NCI-H1694 (cell line): ENCODE data around the gene RETREG2.
"Not testable (repeated sequence)": the region's sequence is repeated elsewhere in the genome, so short reads cannot be mapped to it uniquely, and the experiment has no call there.

Experiments used
- DNase-seq: peaks from one replicate; lab custom pipeline; 2025; lab: John Stamatoyannopoulos, UW

Gene RETREG2

GRCh38 chr2:219197388-219197787 lies 19.3 kb downstream of the RETREG2 start:
- DNase-seq = no peak

GRCh38 chr2:219198974-219199373 lies 20.9 kb downstream of the RETREG2 start:
- DNase-seq = no peak

- no peak for DNase-seq
Measured at GRCh38 chr2:219199470-219200211, 21.6 kb downstream of the RETREG2 start.

DNA sequence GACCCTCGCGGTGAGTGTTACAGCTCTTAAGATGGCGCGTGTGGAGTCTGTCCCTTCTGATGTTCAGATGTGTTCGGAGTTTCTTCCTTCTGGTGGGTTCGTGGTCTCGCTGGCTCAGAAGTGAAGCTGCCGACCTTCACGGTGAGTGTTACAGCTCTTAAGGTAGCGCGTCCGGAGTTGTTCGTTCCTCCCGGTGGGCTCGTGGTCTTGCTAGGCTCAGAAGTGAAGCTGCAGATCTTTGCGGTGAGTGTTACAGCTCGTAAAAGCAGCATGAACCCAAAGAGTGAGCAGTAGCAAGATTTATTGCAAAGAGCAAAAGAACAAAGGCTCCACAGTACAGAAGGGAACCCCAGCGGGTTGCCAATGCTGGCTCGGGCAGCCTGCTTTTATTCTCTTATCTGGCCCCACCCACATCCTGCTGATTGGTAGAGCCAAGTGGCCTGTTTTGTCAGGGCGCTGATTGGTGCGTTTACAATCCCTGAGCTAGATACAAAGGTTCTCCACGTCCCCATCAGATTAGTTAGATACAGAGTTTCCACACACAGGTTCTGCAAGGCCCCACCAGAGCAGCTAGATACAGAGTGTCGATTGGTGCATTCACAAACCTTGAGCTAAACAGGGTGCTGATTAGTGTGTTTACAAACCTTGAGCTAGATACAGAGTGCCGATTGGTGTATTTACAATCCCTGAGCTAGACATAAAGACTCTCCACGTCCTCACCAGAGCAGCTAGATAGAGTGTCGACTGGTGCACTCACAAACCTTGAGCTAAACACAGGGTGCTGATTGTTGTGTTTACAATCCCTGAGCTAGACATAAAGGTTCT lies 22.6 kb downstream of the RETREG2 start:
- DNase-seq = not testable (repeated sequence)

- not testable (repeated sequence) for DNase-seq
Measured at GRCh38 chr2:219201331-219201730, 23.3 kb downstream of the RETREG2 start.

GRCh38 chr2:219204425-219205164 lies 26.5 kb downstream of the RETREG2 start:
- no peak for DNase-seq

GRCh38 chr2:219205165-219205538 lies 27.1 kb downstream of the RETREG2 start:
- no peak for DNase-seq

DNA sequence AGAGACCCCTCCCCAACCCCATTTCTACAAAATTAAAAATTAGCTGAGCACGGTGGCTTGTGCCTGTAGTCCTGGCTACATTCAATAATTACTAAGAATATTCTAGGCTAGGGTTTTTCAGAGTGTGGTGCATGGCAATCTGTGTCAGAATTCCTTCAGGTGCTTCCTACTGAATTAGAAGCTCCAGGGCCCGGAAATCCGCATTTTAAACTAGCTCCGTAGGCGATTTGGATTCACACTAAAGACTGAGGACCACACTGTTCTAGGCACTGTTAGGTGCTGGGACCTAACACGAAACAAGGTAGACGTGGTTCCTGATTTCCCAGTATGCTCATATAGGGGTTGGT lies 27.9 kb downstream of the RETREG2 start:
- no peak for DNase-seq

DNA sequence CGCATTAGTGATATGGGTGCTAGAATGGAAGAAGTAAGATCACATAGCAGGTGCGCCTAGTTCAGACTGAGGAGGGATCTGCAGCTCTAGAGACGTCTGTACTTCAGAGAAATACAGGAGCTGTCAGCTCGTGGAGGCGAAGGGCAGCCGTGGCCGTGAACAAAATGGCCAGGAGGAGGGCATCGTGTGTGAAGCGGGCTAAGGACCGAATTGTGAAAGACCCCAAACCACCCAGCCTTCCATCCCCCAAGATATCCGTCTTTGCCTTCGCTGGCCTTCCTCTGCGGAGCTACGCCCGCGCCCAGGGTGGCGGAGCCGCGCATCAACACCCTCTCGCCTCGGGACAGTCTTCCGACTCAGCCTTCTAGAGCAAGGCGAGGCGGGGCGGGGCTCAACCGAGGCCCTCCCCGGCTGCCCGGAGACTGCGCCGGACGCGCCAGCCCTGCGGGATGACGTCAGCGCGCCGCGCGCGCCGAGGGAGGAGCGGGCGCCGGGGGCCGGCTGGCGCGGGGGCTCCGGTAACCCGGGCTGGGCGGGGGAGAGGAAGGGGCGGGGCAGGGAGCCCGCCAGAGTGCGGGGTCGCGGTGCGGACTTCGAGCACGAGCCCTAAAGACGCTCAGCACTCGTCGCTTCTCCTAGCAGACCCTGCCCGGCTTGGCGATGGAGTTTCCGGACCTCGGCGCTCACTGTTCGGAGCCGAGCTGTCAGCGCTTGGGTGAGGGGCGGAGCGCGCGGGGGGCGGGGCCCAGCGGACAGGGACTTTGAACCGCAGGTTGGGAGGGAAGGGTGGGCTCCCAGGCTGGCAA lies 28.5 kb downstream of the RETREG2 start, which contains the start of gene ZFAND2B:
TSS of gene ZFAND2B (plus strand) at position 455 of the 806 bp plus-strand sequence. CDS start at position 661, 206 bp downstream.
- DNase-seq = peak; percentile 84

DNA sequence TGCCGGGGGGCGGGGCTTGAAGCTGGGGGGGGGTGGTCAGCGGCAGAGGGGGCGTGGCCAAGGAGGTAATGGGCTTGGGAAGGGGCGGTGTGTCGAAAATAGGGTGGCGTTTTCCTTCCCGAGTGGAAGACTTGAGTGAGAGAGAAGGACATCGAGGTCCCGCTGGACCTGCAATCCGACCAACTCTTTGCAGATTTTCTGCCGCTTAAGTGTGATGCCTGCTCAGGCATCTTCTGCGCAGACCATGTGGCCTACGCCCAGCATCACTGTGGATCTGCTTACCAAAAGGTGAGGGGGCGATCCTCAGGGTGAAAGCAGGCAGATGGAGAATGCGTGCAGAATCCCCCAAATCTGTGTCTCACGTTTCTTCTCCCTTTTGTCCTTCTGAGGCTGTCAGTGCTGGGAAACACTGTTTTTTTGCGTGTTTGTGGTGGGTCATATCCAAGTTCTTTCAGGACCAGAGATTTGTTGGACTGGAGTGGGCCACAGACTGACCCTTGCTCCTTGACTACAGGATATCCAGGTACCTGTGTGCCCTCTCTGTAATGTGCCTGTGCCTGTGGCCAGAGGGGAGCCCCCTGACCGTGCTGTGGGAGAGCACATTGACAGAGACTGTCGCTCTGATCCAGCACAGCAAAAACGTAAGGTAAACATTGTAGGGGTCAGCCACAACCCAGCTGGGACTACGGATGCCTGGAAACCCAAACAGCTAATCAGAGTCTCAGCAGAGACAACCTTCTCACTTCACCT lies 29.2 kb downstream of the RETREG2 start:
- DNase-seq = no peak

DNA sequence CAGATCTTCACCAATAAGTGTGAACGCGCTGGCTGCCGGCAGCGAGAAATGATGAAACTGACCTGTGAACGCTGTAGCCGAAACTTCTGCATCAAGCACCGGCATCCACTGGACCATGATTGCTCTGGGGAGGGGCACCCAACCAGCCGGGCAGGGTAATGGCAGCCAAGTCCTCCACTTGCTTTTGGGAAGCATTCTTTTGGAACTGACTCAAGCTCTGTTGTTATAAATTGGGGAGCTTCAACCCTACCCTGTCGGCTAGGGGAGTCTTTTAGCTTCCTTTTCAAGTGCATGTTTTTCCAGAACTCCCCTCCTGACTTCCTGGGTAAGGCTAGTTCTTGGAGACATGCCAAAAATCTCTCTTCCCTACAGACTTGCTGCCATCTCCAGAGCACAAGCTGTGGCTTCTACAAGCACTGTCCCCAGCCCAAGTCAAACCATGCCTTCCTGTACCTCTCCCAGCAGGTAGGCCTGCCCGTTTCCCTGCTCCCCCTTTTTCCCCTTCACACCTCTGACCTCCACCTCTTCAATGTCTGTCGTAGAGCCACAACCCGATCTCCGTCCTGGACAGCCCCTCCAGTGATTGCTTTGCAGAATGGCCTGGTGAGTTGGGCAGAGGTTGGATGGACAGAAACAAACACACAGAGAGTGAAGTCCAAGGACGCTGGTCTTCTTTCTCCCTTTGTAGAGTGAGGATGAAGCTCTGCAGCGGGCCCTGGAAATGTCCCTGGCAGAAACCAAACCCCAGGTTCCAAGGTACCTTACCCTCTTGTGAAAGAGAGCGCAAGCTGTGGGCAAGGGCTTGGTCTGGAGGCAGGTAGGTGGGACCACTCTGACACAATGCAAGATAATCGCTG lies 30.0 kb downstream of the RETREG2 start:
- no peak for DNase-seq

- no peak for DNase-seq
Measured at GRCh38 chr2:219209236-219210195, 31.4 kb downstream of the RETREG2 start.

DNA sequence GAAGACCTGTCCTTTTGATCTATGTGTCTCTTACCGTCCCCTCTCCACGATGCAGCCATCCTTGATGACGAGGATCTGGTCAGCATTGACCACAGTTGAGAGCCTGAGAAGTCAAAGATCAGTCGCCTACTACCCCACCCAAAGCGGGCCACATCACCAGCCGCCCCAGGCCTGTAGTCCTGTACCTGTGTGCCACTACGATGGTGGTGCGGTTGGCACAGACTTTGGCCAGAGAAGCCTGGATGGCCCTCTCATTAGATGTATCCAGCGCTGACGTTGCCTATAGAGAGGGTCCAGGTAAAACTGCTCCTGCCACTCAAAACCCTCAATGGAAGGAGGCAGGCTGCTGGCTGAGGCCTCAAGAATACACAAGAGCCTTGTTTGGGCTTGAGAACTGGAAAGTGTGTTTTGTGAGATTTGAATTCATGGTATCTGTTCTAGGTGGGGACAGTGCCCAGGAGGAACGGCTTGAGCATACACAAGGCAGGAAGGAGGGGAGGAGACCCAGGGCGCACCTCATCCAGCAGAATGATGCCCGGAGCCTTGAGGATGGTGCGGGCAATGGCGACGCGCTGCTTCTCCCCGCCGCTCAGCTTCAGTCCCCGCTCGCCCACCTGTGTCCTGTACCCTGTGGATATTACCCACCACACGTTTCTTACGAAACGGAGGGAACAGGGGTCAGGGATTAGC lies 32.3 kb downstream of the RETREG2 start:
- no peak for DNase-seq

DNA sequence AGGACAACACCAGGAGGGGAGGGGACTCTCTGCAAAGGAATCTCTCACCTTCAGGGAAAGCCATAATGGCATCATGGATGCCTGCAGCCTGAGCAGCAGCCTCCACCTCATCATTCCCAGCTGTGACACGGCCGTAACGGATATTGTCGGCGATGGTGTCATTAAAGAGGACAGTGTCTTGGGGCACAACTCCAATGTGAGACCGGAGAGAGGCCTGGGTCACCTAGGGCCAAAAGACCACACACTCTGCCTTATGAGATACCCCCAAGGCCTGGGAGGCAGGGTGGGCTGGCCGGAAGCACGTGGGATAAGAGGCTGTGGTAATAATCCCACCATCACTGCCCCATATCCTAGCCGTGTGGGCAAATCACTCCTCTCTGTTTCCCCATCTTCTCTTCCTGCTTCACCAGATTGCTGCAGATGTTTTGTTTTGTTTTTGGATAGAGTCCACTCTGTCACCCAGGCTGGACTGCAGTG lies 32.8 kb downstream of the RETREG2 start:
- no peak for DNase-seq

DNA sequence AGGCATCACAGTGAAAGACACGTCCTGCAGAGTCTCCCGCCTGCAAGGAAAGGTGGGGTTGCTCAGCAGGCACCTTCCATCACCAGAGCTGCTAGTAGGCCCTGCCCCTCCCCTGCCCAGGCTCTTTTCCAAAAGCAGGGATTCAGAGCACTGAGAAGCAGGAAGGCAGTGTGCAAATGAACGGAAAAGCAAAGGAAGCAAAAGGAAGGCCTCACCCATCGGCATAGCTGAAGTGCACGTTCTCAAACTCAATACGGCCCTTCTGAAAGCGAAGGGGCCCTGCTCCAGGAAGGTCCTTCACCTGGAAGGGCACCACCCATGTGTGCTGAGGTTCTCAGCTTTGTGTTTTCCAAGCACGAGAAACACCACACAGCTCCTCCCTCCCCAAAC lies 34.9 kb downstream of the RETREG2 start:
- DNase-seq = no peak

- DNase-seq = no peak
Measured at GRCh38 chr2:219213486-219214071, 35.5 kb downstream of the RETREG2 start.

DNA sequence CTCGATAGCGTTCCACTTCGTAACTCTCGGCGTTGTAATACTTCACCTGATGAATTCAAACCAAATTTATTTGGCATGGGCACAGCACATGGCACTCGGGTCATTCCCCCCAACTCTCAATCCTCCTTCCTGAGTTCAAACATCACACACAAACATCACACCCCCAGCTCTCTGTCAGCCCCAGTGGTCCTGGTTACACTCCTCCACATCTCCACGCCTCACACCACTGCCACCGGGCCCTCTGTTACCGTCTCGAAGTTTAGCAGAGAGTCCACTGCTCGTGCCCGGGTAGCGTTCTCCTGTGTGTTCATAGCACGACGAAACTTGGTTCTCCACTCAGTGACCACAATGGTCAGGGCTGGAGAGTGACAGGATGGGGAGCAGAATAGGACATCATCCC lies 36.1 kb downstream of the RETREG2 start:
- no peak for DNase-seq

DNA sequence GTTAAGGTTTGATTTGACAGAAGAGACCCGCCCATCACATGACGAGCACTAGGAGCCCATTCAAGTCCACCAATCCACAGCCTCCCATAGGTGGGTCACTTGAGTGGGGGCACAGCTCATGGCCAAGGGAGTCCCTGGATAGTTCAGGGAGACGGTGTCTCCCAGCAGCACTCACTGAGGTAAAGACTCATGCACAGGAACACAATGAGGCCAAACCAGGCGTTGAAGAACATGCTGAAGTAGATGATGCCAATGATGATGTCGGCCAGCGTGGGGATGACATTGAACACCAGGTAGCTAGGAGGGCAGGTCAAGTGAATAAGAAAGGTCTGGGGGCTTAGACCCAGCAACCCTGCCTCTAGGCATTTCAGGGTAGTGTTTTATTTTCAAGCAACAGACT lies 36.7 kb downstream of the RETREG2 start:
- no peak for DNase-seq
